ENCODE results near the gene EHMT1.

EHMT1 gene

DNA sequence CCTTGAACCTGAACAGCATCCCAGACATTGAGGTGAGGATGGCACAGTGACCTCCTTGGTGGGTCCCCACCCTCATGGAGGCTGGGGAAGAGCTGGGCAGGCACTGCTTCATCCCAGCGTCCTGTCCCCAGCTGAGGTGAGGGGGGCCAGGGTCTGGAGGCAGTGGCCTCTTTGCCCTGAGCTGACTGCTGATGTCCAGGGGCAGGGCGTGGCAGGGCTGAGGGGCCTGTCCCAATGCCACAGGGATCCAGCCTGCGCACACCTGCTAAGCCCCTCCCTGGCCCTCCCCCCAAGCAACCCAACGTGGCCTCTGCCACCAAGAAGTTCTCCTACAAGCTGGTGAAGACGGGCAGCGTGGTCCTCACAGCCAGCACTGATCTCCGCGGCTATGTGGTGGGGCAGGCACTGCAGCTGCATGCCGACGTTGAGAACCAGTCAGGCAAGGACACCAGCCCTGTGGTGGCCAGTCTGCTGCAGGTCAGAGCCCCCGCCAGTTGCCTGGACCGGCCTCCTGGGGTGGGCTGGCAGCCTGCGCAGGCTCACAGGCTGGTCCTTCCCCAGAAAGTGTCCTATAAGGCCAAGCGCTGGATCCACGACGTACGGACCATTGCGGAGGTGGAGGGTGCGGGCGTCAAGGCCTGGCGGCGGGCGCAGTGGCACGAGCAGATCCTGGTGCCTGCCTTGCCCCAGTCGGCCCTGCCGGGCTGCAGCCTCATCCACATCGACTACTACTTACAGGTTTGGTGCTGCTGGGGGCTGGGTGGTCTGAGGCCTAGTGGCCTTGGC is 4.9 kb upstream of the EHMT1 start:
- Histone ChIP-seq H3K27ac (ENCODE audit: low read length) (no peak overlapping the region), H3K79me2 (ENCODE audit: low read length) (peaks cover 36% of the 10 kb centered on the region), H4K20me1 (ENCODE audit: insufficient read depth, low read length) (no peaks in the 10 kb centered on the region), H3K36me3 (replicated peaks; ENCODE audit: insufficient read depth, low read length) (no peaks in the 10 kb centered on the region), H3K9ac (ENCODE audit: low read length) (no peak overlapping the region), H3F3A (ENCODE audit: insufficient read depth, low read length) (no peaks in the 10 kb centered on the region; the same call in 1 of the 2 replicates), H3K9me3 (replicated peaks; ENCODE audit: insufficient read depth, low read length) (no peaks in the 10 kb centered on the region), H3K4me1 (ENCODE audit: low read length) (peaks cover 6% of the 10 kb centered on the region; the same call in 1 of the 2 replicates), H3K9me2 (replicated peaks; ENCODE audit: insufficient read depth, low read length) (no peaks in the 10 kb centered on the region), H3K4me2 (ENCODE audit: low read depth, low read length) (no peak overlapping the region), H2AFZ (ENCODE audit: low read length) (no peak overlapping the region), H3K27me3 (replicated peaks; ENCODE audit: insufficient read depth, low read length) (no peaks in the 10 kb centered on the region), H3K4me3 (ENCODE audit: low read length) (no peak overlapping the region)
- no peak for TF ChIP-seq EZH2phosphoT487 (IDR thresholded peaks at IDR 0.05; ENCODE audit: low read length)
- TF ChIP-seq CTCF (IDR thresholded peaks at IDR 0.05; ENCODE audit: low read length): no peak
- TF ChIP-seq EZH2 (optimal IDR thresholded peaks at IDR 0.05; ENCODE audit: low read depth, low read length): no peak
- DNase-seq: no peak

- Histone ChIP-seq H3K9ac (ENCODE audit: low read length) (no peak overlapping the region), H4K20me1 (ENCODE audit: insufficient read depth, low read length) (no peaks in the 10 kb centered on the region), H3K4me2 (ENCODE audit: low read depth, low read length) (no peak overlapping the region), H3K36me3 (replicated peaks; ENCODE audit: insufficient read depth, low read length) (no peaks in the 10 kb centered on the region), H3K4me3 (ENCODE audit: low read length) (no peak overlapping the region), H3K27ac (ENCODE audit: low read length) (no peak overlapping the region), H3K27me3 (replicated peaks; ENCODE audit: insufficient read depth, low read length) (no peaks in the 10 kb centered on the region), H3K9me3 (replicated peaks; ENCODE audit: insufficient read depth, low read length) (no peaks in the 10 kb centered on the region), H2AFZ (ENCODE audit: low read length) (no peak overlapping the region), H3K79me2 (ENCODE audit: low read length) (peaks cover 42% of the 10 kb centered on the region), H3K4me1 (ENCODE audit: low read length) (peaks cover 6% of the 10 kb centered on the region; the same call in 1 of the 2 replicates), H3F3A (ENCODE audit: insufficient read depth, low read length) (peaks cover 7% of the 10 kb centered on the region), H3K9me2 (replicated peaks; ENCODE audit: insufficient read depth, low read length) (no peaks in the 10 kb centered on the region)
- no peak for DNase-seq
- TF ChIP-seq CTCF (IDR thresholded peaks at IDR 0.05; ENCODE audit: low read length): no peak
- TF ChIP-seq EZH2 (optimal IDR thresholded peaks at IDR 0.05; ENCODE audit: low read depth, low read length): no peak
- no peak for TF ChIP-seq EZH2phosphoT487 (IDR thresholded peaks at IDR 0.05; ENCODE audit: low read length)
Observed at GRCh38 chr9:137614631-137615386, 4.0 kb upstream of the EHMT1 start.

DNA sequence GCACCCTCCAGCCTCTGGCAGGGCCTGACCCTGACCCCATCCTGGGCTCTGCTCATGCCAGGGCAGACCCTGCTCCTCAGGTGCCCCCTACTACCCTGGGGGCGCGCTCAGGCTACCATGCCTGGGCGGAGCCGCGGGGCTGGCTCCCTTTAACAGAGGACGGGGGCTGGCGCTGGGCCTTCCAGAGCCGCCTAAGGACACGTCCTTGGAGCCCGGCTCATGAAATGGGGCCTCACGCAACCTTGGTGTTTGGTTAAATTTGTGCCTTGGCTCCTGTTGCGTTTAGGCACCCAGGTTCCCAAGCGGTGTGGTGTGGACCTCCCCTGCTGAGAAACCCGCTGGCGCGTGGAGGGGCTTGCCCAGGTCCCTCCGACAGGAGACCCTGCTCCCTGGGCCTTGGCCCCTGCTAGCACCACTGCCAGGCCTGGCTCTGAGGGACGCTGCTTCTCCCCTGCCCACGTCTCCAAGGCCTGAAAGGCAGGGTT is 3.4 kb upstream of the EHMT1 start:
- Histone ChIP-seq H3K36me3 (replicated peaks; ENCODE audit: insufficient read depth, low read length) (no peaks in the 10 kb centered on the region), H3K4me1 (ENCODE audit: low read length) (peaks cover 8% of the 10 kb centered on the region), H3K4me2 (ENCODE audit: low read depth, low read length) (no peak overlapping the region), H3K9ac (ENCODE audit: low read length) (no peak overlapping the region), H3K27me3 (replicated peaks; ENCODE audit: insufficient read depth, low read length) (no peaks in the 10 kb centered on the region), H3K9me3 (replicated peaks; ENCODE audit: insufficient read depth, low read length) (no peaks in the 10 kb centered on the region), H4K20me1 (ENCODE audit: insufficient read depth, low read length) (0 out of 2 replicates have a peak, but pooled peaks cover under 1% of the 10 kb centered on the region), H2AFZ (ENCODE audit: low read length) (no peak overlapping the region), H3K79me2 (ENCODE audit: low read length) (peaks cover 48% of the 10 kb centered on the region), H3K9me2 (replicated peaks; ENCODE audit: insufficient read depth, low read length) (no peaks in the 10 kb centered on the region), H3F3A (ENCODE audit: insufficient read depth, low read length) (peaks cover 9% of the 10 kb centered on the region), H3K4me3 (ENCODE audit: low read length) (no peak overlapping the region), H3K27ac (ENCODE audit: low read length) (no peak overlapping the region)
- no peak for TF ChIP-seq EZH2phosphoT487 (IDR thresholded peaks at IDR 0.05; ENCODE audit: low read length)
- no peak for TF ChIP-seq CTCF (IDR thresholded peaks at IDR 0.05; ENCODE audit: low read length)
- no peak for TF ChIP-seq EZH2 (optimal IDR thresholded peaks at IDR 0.05; ENCODE audit: low read depth, low read length)
- DNase-seq: no peak

All from MM.1S (cell line).